NCI-H2227 treated with DMSO at 0.1 percent for 48 hours (cell line): Measurements from ENCODE around the gene PXK.
"Not testable (repeated sequence)": the region's sequence is repeated elsewhere in the genome, so short reads cannot be mapped to it uniquely, and the experiment has no call there.

Experiments
- DNase-seq: peaks from one replicate; lab custom pipeline; 2025; lab: John Stamatoyannopoulos, UW

PXK gene

DNA sequence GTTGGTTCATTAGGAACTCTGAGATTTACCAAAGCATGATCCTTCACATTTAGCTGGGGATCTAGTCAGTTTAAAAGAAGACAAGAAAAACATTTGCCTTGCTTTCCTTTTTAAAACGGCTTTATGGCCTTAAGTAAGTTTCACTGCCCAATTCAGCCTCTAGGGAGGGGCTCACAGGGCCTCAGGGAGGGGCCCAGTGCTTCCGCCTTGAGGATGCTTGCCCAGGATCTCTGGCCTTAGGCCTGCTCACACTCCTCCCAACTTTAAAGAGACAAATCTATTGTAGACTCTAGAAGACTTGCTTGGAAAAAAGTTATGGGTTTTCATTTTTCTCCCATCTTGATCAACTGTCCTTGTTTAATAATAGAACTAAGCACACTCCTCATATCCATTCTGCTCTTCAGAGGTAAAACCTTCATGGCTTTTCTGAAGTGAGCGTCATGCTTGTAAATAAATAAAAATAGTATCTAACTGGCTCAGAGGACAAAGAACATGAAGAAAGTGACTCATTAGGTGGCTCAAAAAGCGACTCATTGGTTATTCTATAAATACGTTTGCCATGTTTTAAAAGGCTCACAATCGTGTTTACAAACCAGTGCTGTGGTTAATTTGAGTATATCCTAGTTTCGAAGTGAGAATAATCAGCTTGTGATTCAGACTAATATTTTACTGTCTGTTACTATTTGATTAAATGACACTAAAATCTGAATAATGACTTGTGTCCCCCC lies 87.3 kb downstream of the PXK start:
- DNase-seq, result no peak

DNA sequence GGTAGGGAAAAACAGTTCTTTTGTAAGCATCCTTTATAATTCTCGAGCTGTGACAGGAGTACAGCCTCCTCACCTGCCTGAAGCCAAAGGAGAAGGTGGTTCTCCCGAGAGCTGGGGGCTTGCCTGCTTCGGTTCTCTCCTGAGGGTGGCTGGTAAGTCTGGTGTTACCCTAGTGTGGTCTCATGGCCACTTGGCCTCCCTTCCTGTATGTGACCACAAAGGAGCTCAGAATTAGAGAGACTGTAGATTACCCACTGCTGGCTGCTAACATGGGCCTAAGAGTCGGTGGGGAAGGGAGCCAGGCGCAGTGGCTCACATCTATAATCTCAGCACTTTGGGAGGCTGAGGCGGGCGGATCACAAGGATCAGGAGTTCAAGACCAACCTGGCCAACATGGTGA lies 88.3 kb downstream of the PXK start:
- no peak for DNase-seq

DNA sequence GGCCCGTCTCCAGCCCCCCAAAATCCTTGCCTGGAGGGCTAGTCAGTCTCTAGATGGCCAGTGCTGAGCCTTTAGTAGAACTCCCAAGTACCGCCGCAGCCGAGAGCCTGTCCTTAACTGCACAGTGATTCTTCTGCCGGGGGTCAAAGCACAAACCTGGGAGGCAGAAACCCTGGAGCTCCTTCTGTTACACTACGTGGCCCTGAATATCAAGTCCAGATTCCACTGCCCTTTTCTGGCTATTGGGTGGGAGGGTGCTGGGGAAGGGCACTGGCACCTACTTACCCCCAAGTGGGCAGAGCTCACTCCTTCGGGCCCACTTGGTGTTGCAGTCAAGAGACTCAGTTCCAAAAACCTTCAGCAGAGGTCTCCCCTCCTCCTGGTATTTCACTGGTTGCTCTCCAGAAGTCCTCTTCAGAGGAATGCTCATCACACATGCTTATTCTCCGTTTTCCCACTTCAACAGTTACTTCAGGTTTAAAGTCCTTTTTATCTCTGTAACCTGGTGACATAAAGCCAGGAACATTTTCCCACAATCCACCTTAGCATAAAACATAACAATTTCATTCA lies 90.1 kb downstream of the PXK start:
- DNase-seq, result no peak

DNA sequence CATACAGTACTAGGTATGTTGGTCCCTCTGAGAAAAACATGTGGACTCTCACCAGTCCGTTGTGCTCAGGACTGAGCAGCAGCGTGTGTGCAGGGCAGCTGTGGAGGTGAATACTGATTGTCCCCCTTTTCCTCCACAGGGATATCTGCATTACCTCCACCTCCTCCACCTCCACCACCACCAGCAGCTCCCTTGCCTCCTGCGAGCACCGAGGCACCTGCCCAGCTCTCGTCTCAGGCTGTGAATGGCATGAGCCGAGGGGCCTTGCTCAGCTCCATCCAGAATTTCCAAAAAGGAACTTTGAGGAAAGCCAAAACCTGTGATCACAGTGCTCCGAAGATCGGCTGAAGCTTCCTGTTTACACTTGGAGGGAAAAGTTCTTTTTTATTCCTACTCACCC lies 91.9 kb downstream of the PXK start:
- DNase-seq, result no peak

DNA sequence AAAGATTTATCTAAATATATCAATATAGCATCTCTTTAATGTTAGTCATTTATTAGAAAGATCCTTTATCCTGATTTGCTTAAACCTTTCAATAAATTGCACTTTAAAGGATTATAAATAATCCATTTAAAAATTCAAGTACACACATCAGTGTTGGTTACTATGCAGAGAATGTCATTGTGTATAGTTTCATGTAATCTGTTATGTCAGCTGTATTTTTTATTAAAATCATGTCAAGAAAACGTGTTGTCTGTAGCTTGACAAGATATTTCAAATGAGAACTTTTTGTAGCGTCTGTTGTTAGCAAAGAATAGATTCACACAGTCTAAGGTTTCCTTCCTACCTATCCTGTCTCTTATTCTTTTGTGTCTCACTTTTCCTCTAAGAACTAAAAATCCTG lies 93.1 kb downstream of the PXK start:
- DNase-seq, result no peak

DNA sequence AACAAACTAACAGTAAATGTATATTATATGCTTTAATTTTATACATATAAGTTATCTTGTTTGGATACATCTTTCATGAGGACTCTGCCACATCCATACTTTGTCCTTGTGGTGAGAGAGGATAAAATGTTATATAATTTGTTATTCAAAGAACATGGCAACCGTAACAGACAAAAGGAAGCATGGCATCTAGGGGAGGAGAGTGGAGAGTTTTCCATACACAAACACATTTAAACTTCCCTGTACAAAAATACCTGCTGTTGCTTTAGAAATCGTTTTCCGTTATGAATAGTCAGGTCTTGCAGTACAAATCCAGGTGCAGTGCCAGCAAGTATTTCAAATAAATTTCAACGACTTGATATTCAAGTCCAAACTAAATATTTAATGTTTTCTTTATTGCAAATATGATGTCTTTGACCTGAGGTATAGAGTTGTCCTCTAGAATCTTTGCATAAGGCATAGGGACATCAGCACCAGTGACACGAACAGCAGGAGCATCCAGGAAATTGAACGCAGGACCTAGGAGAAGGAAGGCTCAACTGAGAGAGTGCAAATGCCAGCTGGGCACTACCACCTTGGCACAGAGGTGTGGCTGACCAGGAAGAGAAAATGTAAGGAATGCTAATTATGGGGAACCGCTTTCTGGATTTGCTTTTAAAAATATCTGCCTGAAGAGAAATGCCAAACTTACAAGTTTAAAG lies 95.1 kb downstream of the PXK start:
- no peak for DNase-seq

DNA sequence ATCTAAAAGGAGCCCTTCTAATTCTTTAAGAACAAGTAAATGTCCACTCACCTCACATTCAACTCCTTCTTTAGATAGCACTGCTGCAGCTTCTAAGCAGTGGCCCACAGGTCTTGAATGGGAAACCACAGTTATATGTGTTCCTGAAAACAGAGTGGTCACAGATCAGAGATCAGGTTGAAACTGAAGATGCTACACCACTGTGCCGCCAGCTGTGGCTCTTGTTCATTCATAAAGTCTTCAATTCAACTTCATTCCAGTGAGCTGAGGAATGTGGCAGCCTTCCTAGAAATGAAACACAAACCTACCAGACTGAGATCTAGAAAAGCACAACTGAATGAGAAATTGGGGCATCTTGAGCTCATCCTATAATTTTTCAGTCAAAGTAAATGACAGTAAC lies 97.0 kb downstream of the PXK start:
- no peak for DNase-seq

DNA sequence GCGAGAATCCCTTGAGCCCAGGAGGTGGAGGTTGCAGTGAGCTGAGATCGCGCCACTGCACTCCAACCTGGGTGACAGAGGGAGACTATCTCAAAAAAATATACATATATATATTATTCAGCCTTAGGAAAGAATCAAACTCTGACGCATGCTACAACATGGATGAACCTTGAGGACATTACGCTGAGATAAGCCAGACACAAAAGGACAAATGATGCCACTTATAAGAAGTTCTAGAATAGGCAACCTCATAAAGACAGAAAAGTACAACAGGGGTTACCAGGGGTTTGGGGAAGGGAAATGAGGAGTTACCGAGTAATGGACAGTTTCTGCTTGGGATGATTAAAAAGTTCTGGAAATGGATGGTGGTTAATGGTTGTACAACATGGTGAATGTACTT lies 100.2 kb downstream of the PXK start:
- no peak for DNase-seq

DNA sequence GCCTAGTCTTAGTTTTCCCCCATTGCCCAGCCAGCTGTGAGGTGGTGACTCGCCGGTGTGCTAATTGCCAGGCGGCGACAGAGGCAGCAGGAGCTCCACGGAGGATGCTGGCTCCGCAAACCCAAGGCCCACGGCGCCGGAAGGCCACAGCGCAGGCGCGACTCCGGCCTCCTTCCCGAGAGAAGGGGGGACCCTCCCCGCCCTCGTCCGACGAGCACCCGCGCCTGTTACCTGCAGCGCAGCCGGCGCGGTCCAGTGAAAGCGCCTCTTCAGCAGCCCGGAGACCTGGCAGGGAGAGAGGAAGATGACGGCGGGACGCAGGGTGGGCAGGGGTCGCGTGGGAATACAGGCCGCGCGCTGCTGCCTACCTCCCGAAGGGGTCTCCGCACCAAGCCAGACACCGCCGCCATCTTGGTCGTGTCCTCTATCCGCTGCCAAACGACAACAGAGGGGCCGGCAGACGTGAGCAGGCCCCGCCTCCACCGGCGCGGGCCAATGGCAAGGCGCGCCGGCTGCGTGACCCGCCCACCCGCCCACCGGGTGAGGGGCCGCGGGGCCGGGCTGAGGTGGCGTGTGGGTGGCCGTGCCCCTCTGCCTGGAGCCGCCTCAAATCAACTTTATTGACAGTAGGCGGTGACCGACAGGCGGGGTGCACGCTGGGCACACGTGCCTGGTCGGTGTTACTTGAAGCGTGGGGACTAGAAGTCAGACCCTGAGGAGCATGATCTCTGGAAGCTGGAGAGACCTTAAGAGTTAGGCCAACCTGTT lies 100.9 kb downstream of the PXK start, which contains the start of gene PDHB:
Gene PDHB, minus strand, starts transcription at position 433 of the 768 bp plus-strand sequence. Its CDS starts 23 bp downstream, at position 410.
- peak; percentile 89 for DNase-seq

DNA sequence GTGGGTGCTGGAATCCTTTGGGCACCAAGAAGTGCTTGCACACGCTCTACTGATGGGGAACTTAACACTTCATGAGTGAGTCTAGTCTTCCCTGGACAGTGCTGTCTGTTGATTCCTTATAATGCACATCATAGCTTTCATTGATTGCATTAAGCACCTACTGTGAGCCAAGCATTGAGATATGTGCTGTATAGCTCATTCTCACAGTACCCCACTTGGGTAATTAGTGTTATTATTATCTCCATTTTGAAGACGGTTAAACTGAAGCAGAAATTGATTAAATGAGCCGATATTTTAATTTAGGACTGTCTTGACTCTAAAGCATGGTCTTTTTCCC lies 101.4 kb downstream of the PXK start:
- no peak for DNase-seq

DNA sequence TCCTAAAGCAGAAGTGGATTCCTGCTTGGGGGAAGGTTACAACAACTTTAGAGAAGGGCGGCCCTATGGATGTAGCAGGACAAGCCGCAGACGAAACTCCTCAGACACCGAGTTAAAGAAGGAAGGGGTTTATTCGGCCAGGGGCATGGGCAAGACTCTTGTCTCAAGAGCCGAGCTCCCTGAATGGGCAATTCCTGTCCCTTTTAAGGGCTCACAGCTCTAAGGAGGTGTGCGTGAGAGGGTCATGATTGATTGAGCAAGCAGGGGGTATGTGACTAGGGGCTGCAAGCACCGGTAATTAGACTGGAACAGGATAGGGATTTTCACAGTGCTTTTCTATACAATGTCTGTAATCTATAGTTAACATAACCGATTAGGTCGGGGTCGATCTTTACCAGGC lies 101.8 kb downstream of the PXK start:
- no peak for DNase-seq

DNA sequence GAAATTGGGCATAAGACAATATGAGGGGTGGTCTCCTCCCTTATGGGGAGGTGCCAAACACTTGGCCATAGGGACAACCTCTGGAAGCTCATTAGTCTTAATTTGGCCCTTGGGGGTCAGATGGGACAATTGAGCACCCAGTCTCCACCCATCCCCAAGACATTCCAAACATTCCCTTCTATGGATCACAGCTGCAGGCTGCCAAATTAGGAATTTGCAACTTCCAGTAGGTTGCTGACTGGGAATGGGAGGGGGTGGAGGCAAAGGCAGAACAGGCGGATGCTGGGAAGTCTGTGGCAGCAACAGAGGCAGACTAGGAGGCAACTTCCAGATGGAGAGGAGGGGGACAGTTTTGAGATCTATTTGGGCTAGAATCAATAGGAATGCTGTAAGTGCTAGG lies 102.3 kb downstream of the PXK start:
- DNase-seq, result no peak

DNA sequence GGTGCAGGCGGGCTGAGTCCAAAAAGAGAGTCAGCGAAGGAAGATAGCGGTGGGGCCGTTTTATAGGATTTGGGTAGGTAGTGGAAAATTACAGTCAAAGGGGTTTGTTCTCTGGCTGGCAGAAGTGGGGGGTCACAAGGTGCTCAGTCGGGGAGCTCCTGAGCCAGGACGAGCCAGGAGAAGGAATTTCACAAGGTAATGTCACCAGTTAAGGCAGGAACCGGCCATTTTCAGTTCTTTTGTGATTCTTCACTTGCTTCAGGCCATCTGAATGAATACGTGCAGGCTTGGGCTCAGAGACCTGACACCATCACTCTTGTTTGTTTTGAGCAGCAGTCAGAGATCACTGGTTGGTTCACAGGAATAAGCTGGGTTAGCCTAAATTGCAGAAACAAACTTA lies 104.6 kb downstream of the PXK start:
- DNase-seq, result not testable (repeated sequence)

DNA sequence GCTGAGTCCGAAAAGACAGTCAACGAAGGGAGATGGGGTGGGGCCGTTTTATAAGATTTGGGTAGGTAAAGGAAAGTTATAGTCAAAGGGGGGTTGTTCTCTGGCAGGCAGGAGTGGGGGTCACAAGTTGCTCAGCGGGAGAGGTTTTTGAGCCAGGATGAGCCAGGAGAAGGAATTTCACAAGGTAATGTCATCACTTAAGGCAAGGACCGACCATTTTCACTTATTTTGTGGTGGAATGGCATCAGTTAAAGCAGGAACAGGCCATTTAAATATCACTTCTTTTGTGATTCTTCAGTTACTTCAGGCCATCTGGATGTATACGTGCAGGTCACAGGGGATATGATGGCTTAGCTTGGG lies 108.3 kb downstream of the PXK start:
- not testable (repeated sequence) for DNase-seq

DNA sequence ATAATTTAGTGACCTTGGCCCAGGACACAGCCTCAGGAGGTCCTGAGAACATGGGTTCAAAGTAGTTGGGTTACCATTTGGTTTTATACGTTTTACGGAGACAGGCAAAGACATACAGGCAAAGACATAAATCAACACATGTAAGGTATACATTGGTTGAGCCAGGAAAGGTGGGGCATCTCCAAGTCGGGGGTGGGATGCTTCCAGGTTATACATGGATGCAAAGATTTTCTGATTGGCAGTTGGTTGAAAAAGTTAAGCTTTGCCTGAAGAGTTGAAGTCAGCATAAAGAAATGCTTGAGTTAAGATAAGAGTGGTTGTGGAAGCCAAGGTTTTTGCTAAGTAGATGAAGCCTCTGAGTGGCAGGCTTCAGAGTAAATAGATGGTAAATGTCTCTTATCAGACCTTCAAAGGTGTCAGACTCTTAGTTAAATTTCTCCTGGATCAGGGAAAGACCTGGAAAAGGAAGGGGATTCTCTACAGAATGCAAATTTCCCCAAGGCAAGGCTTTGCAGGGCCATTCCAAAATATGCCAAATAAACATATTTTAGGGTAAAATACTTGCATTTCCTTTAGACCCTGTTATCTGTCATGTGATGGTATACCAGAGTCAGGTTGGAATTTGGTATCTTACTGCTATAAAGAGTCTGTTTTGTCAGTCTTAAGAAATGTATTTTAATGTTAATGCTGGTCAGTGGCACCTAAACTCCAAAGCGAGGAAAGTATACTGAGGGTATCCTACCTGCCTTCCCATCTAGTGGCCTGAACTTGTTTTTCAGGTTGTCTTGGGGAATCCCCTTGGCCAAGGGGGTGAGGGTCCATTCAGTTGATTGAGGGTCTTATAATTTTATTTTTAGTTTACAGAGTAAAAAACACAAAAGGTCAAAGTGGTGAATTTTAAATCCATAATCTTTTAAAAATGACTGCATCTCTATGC lies 109.1 kb downstream of the PXK start:
- DNase-seq, result no peak

DNA sequence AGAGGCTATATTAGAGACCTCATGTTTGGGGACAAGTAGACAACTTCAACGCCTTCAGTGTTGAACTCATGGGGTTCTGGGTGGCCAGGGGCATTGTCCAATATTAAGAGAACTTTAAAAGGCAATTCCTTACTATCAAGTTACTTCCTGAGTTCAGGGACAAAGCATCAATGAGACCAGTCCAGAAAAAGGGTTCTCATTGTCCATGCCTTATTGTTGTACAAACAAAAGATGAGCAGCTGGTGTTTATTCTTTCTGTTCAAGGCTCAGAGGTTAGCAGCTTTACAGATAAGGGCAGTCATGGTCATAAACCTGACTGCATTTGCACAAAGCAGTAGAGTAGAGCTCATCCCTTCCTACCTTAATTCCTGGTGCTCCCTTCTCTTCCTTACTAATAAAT lies 119.5 kb downstream of the PXK start:
- DNase-seq, result no peak

DNA sequence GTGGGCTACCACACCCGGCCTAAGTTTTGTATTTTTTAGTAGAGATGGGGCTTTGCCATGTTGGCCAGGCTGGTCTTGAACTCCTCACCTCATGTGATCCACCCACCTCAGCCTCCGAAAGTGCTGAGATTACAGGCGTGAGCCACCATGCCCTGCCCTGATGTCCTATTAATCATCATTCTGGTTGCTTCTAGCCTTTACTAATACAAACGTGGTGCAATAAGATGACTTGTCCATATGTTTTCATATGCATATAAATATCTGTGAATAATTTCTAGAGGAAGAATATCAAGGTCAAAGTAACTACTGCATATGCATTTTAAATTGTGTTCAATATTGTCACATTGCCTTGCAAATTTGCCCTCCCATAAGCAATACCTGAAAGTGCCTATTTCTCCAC lies 126.5 kb downstream of the PXK start:
- no peak for DNase-seq

DNA sequence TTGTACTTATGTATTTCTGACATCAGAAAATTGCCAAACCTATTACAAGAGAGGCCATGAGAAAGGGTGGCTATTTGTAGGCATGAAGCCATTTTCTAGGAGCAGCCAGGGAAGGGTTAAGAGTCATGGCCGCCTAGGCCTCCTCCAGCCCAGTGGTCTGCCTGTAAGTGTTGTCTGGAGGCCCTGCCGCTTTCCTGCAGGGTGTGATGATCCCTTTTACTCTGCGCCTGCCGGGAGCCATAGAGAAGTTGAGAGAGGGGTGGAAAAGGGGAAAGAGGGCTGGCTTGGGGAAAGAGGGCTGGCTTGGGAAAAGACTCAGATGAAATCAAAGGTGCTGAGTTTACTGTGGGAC lies 130.1 kb downstream of the PXK start:
- no peak for DNase-seq

DNA sequence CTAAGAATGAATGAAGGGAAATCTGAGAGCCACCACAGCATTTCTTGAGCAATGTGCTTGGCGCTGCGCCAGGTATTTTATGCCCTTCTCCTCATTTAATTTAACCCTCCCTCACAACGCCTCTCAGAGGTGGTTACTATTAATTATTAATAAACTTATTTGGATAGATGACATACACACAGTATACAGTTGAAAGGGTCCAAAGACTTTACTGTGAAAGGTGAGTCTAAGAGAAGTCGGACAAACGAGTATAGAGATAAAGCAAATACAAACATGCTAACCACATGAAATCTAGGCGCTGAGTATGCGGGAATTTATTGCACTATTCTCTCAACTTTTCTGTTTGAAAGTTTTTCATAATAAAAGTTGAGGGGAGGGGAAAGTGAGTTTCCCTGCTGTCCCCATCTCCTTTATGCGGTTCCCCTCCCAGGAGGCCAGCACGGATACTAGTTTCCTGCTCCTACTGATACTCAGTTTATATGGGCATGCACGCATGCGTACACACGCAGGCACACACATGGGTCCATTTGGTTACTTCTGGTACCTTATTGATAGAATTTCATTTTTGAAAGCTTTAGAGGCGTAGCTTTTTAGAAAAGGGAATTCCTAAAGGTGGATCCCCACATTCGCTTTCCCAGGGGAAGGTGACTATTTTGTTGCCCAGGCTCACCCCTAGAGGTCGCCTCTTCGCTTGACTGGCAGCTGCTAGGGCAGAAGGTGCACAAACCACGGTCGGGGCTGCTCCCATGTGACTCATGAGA lies 130.7 kb downstream of the PXK start:
- DNase-seq, result no peak

DNA sequence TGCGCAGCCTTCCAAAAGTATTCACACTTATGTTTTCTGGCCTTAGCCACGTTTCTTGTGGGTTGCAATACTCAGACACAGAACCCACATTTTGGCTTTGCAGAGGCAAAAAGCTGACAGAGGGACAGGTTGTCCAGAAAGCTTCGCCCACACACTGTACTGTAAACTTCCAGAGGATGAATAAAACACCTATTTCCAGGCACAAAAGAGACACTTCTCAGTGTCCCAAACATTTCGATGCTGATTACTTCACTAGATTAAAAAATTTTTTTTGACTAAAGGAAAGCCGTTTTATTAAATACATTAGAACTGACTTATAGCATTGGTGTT lies 131.2 kb downstream of the PXK start:
- DNase-seq, result no peak

DNA sequence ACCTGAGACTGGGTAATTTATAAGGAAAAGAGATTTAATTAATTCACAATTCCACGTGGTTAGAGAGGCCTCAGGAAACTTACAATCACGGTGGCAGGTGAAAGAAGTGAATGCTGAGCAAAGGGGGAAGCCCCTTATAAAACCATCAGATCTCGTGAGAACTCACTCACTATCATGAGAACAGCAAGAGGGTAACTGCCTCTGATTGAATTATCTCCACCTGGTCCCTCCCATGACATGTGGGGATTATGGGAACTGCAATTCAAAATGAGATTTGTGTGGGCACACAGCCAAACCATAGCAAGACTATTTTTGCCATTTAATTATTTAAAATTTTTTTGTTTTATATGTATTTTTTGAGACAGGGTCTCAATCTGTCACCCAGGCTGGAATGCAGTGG lies 132.2 kb downstream of the PXK start:
- no peak for DNase-seq
